ENCODE results near the gene TECPR2. TPM values are rescaled to one million over a fixed set of nuclear protein-coding genes. Genes with fewer than 3 reads are reported as not detected.

Gene TECPR2
- total and polyA plus RNA-seq, 2 of the 13 experiments (the other 11 are each of a cell fraction or from before 2014, with no cell fraction given) = 3.5 to 5.7 TPM

- TF ChIP-seq ARID4A (CRISPR knock-in tag; IDR thresholded peaks at IDR 0.05; ENCODE audit: borderline replicate concordance) = peak; percentile 36; the same call in 1 of the 2 replicates
- TF ChIP-seq, protein P1, sequence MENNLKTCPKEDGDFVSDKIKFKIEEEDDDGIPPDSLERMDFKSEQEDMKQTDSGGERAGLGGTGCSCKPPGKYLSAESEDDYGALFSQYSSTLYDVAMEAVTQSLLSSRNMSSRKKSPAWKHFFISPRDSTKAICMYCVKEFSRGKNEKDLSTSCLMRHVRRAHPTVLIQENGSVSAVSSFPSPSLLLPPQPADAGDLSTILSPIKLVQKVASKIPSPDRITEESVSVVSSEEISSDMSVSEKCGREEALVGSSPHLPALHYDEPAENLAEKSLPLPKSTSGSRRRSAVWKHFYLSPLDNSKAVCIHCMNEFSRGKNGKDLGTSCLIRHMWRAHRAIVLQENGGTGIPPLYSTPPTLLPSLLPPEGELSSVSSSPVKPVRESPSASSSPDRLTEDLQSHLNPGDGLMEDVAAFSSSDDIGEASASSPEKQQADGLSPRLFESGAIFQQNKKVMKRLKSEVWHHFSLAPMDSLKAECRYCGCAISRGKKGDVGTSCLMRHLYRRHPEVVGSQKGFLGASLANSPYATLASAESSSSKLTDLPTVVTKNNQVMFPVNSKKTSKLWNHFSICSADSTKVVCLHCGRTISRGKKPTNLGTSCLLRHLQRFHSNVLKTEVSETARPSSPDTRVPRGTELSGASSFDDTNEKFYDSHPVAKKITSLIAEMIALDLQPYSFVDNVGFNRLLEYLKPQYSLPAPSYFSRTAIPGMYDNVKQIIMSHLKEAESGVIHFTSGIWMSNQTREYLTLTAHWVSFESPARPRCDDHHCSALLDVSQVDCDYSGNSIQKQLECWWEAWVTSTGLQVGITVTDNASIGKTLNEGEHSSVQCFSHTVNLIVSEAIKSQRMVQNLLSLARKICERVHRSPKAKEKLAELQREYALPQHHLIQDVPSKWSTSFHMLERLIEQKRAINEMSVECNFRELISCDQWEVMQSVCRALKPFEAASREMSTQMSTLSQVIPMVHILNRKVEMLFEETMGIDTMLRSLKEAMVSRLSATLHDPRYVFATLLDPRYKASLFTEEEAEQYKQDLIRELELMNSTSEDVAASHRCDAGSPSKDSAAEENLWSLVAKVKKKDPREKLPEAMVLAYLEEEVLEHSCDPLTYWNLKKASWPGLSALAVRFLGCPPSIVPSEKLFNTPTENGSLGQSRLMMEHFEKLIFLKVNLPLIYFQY (CRISPR knock-in tag; IDR thresholded peaks at IDR 0.05; ENCODE audit: borderline replicate concordance) = no peak
- no peak for TF ChIP-seq HOMEZ (CRISPR knock-in tag; IDR thresholded peaks at IDR 0.05; ENCODE audit: low read depth)
- 0 out of 2 replicates have a peak, but pooled peaks have one; percentile 7 for TF ChIP-seq RAD21 (CRISPR knock-in tag; IDR thresholded peaks at IDR 0.05)
- no peak for TF ChIP-seq SP4 (CRISPR knock-in tag; IDR thresholded peaks at IDR 0.05)
Measured at GRCh38 chr14:102545461-102546265, 182.9 kb downstream of the TECPR2 start (continued).
